HG02973 (cell line): ENCODE measurements around the gene TACO1.

Source experiments
- ATAC-seq: cut with Tn5 transposase; IDR thresholded peaks from one replicate; pipeline ENCODE4 v1.9.1; 2021; ENCODE audit warnings: moderate library complexity; ENCODE audit not compliant: unreplicated experiment

The TACO1 gene

DNA sequence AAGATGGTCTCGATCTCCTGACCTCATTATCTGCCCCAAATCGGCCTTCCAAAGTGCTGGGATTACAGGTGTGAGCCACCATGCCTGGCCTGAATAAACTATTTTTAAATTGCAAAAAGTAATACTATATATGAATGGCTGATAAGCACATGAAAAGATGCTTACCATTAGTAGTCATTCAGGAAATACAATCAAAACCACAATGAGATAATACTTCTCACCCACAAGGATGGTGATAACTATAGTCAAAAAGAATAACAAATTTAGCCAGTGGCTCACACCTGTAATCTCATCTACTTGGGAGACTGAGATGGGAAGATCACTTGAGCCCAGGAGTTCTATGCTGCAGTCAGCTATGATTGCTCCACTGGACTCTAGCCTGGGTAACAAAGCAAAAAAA, 2.4 kb upstream of the TACO1 start:
- no peak for ATAC-seq

DNA sequence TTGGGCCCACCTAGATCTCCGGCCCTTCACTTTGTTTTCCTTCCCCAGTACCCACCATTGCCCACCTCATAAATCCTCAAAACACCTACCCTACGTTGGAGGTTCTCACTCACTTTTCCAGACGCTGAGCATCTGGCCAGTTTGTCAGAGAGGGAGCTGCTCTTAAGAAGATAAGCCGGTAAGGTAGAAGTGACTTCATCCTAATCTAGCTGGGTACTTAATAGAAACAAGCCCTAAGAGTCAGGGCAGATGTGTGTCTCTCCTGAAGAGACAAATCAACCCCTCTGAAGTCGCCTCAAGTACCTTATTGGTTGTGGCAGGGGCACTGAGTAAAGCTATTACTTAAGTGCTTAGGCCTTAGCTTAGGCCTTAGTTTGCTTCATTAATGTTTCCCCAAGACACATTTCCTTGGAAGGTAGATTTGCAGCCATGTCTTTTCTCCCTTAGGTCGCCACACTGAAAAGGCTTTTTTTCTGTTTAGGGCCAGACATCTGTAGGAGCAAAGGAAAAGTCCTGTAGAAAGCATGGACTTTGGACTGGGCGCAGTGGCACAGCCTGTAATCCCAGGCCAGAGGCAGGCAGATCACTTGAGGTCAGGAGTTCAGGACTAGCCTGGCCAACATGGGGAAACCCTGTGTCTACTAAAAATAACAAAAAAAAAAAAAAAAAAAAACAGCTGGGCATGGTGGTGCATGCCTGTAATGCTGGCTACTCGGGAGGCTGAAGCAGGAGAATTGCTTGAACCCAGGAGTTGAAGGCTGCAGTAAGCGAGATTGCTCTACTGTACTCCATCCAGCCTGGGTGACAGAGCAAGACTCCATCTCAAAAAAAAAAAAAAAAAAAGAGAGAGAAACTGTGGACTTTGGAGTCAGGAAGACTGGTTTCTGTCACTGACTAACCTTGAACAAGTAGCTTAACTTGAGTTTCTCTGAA, 1.0 kb downstream of the TACO1 start:
- no peak for ATAC-seq

DNA sequence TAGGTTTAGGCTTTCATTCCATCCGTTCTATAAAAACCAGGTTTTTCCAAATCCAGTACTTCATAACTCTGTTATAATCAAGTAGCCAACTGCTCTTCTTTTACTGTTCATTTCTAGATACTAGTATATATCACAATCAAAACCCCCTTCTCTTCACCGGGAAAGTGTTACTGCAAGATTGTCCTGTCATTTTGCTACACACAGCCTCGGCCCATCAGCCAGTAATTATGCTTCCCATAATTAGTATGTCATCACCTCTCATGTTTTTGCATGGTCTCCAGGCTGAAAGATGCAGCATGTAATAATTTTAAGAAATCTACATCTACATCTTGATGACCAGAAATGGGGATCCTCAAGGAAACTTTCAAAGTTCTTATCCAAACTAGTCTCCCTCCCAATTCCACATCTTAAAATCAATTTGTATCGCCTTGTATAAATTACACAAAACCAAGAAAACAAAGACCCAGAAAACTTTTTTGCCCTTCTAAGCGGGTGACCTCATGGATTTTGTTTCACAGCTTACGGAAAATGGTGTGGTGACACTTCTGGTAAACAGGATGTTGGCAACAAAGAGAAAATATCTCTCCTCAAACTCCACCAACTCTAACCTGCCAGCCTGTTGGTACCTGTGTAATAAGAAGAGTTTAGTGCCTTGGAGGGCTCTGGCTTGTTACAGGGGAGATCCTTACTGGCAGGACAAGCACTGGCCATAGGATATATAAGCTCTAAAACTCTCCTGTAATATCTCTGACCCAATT, 9.3 kb downstream of the TACO1 start:
- no peak for ATAC-seq

DNA sequence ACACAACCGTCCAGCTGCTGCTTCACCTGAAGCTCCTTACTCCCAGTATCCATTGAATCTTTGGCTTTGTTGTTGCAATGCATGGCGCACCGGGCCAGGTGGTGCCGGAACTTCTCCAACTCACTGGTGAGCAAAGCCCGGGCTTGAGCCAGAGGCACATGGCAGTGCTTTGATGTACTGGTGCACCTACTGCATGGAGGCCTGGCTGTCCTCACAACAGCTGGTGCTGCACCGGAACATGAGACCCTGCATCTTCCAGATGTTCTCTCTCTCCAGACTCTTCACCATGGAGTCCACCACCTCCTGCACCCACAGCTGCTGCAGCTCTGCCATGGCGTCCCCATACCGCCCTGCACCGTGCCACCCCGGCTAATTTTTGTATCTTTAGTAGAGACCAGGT, 10.2 kb downstream of the TACO1 start:
- ATAC-seq: no peak

DNA sequence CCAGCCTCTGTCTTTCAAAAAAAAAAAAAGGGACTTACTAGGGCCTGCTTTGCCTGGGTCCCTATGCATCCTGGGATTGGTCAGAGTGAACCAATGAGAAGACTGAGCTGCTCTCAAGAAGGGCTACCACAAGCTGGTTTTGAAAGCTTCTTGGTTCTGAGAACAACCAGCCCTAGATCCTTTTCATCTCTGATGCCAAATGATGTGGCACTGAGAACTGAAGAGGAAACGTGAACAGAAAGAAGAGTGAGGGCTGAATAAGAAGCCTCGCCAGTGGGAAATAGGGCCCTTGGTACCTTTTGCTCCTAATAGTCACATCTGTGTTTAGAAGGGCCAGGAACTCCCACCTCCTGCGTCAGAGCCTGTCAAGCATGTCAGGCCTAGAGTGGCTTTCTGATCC, 10.7 kb downstream of the TACO1 start:
- ATAC-seq: no peak

DNA sequence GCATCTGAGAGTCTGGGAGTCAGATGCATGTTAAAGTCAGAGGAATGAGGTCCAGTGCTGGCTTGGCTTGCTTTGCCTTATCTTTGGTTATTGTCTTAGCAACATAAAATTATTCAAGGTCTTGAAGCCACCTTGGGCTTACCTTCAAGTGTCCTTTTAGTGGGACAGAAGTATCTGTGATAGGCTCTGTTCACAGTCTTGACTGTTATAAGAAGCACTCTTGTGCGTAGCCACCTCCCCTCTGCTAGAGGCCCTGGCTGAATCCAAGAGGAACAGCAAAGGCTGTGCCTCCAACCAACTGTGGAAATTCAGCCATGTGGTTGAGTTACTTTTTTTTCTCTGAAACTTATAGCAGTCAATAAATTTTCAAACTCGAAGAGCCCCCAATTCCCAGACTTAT, 13.0 kb downstream of the TACO1 start:
- ATAC-seq: no peak

DNA sequence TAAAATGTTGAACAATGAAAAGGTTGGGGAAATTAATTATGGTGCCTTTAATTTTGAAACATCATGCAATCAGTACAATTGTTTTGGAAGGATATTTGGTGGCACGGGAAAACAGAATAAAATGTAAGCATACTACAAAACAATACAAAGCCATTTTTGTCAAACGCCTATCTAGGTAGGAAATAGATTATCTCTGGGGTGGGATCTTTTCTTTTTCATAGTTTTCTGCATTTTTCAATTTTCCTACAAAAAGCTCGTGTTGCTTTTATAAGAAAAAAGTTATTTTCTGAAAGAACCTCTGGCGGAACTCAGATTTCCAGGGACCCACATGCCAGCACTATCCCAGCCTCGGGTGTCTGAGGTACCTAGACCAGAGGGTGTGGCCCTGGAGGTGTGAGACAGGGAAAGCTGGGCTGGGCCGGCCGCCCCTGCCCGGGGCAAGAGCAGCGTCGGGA, 20.6 kb downstream of the TACO1 start:
- ATAC-seq: no peak

DNA sequence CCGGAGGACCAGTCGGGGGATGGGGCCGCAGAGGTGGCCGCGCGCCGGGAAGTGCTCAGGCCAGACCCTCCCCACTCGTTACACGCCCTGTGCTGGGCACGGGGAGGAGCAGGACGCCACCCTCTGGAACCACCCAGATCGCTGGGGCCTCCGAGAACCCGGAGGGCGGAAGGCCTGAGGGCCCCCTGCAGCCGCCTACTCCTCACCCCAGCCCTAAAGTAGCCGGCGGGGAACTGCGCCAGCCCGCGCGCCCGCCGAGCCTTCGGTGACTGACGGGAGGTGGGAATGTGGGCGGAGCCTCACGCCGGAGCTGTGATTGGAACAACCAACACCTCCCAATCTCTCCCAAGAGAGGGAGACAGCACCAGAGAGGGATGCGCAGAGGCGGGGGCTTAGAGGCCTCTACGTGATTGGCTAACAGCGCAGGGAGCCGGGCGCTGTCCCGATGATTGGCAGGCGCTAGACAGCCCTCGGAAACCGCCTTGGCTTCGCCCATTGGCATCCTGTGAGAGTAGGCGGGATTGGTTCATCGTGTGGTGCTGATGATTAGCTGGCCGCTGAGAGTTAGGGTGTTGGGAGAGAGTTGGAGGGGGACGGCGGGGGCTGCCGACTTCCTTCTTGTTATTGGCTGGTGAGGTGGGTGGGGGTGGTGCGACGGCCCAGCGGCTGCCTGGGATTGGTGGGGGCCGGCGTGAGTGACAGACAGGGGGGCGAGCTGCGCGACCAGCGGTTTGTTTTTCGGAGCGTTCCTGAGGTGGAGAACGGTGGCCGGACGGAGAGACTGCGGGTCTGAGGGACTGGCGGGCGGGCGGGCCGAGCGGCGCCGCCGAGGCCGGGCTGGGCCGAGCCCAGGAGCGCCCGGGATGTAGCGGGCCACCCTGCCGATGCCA, 21.2 kb downstream of the TACO1 start, which contains the start of gene MAP3K3:
MAP3K3 (plus strand) TSS at position 734 of the 890 bp plus-strand sequence. CDS start 343 bp downstream, outside the sequence.
- peak; percentile 89 for ATAC-seq

DNA sequence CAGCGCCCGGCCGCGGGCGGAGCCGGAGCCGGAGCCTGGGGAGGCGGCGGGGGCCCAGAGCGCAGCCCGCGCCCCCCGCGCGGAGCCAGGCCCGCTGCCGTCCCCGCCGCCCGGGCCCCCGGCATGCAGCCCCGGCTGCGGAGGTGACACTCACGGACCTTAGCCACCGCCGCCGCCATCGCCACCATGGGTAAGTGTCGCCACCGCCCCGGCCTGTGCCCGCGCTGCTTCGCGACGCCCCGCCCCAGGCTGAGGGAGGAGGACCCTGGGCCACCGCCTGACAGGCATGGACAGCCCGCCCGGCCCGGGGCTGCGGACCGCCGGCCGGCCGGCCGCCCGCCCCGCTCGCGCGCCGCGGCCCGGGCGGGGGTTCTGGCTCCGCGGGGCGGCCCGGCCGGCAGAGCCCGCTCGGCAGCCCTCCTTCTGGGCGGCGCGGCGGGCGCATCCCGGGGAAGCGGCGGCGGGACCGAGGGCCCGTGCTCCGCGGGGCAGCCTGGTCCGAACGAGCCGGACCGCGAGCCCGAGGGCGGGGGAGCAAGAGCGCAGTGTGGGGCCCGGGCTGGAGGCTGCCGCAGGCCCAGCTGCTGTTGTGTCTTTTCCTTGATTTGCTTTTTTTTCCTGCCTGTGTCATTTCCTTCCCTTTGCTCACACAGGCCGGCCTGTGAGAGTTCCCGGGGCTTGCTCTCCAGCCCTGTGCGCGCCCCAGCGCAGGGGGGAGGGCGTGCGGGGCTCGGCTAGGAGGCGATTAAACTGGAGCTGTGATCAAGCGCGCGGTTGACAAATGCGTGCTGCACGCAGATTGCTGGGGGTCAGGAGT, 22.1 kb downstream of the TACO1 start:
- ATAC-seq: peak; percentile 15

DNA sequence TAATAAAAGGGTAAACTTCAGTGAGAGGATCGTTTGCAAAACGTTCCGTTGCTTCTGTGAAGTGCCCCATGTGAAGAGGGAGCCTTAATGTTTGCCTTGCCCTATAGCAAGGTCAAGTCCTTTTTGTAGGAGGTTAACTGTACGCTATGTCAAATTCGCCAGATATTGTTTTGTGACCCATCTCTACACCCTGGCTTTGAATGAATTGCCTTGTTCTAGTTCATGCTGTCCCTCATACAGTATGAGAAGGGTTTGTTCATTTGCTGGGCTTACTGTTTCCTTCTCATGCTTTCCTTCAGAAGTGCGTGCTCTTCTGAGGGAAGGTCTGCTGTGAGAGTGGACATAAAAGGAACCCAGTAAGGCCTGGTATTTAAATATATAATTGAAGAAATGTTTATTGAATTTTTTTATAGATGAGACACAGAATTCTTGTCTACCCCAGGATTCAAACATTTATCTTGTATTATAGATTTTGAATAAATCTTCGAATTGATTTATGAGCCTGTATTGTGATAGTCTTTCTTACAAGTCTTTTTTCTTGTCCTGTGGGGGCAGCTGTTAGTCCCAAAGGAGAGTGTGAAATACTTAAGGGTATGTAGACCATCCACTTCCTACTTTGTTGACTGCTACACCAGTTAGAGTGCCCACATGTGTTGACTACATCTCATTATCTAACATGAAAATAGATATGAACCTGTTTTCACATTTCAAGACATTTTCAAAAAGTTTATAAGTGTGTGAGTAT, 23.3 kb downstream of the TACO1 start:
- ATAC-seq: no peak

DNA sequence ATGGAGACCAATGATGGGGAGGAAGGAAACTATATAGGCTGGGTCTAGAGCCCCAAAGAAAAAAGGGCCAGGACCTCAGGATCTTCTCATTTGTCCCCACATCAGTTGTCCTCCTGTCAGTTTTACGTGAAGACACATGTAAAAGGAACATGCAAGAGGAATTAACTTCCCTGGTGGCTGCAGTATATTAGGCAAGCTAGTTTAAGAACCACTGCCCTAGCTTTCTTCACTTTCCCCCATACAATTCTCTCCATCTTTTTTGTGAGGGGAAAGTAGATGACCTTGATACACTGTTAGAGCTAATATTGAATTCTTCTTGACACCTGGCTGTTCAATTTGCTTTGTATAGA, 23.8 kb downstream of the TACO1 start:
- ATAC-seq: no peak

DNA sequence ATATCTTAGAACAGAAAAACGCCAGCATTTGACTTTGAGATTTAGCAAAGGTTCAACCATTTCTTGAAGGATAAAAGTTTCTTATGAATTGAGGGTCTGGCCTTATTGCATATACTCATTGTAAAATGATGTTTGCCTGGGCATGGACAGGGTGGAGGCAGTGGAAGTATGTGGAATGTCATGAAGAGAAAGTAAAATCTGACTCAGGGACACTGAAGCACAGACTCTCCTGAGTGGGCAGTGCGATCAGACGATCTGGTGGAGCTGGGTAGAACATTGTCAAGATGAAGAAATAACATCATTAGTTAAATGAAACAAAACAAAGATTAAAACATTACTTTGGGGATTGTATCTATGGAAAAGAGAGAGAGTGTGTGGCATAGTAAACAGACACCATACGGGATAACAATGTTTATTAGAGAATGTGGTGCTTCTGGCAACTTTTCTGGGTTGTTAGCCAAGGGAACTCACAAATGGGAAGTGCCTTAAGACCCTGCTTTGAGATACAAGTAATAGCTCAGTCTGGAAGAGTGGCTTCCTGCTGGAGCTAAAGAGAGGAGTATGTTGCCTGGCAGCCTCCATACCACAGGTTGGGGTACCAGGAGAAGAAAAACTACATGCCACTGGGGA, 26.0 kb downstream of the TACO1 start:
- no peak for ATAC-seq

DNA sequence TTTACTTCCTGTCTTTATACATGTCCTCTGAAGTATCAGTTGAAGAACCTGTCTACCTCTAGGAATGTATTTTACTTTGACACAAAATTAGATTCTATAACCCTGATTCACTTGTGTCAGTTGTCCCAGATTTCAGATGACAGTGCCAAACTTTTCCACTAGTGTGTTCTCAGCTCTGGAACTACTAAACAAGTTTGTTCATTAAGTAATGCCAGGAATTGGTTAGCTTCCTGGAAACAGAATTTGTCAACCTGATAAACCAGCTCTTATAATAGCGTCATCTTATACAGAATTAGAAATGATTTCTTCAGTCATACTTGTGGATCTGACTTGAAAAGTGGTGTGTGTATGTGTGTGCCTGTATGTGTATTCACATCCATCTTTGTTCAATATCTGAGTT, 28.9 kb downstream of the TACO1 start:
- no peak for ATAC-seq

DNA sequence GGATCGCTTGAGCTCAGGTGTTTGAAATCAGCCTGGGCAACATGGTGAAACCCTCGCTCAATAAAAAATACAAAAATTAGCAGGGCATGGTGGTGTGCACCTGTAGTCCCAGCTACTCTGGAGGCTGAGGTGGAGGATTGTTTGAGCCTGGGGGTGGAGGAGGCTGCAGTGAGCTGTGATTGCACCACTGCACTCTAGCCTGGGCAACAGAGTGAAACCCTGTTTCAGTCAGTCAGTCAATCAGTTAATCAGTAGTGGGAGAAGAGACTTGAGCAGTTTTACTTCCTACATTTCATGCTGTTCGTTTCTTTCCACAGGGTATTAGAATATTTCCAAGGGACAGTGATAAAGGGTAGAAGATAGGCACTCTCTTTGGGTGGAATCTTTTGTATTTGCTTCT, 30.4 kb downstream of the TACO1 start:
- ATAC-seq: no peak

DNA sequence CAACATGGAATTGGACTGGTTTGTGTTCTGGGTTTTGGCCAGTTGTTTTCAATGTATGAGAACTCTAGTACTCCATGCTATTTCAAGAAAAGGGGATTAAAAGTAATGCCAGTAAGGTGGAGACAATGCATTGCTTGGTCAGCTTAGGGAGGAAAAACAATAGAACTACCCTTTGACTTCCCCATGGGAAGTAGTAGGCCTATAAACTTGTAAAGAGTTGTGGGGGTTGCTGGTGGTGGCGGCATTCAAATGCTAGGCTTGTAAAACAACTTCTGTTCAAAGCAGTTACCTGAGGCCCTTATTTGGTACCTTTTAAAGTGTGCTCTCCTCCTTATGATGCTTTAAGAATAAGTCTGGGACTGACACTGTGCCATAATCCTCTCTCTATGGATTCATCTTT, 30.9 kb downstream of the TACO1 start:
- no peak for ATAC-seq

DNA sequence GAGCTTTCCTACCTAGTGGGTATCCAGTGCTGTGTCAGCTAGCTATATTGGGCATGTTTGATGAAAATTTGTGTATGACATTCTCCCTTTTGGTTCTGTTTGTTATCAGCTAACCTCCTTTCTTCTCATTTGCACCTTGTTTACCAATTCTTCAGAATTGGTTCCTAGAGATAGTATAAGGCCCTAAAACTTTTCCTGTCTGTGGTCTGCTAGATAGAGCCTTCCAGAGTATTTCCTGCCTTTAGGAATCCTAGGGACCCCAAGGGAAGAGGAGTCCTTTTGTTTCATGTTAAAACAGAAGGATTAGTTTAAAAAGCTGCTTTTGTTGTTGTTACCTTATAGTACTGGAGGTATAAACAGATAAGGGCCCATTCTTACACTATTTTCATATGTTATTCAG, 33.0 kb downstream of the TACO1 start:
- no peak for ATAC-seq

DNA sequence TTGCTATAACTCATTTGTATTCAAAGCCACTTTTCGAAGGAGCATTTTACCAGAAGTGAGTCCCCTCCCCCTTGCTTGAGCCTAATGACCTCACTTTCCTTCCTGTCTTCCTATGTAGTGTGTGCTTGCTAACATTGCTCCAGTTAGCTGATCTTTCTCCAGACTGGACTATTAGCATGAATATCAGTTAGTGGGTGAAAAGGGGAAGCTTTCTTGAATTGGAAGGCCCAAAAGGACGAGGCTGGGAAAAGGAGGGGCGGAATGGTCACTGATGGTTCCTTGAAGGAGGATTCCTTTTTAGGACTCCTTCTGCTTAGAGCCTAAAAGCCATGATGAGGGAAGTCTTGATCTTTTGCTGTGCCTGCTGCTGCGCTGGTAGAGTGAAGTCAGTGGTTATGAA, 33.5 kb downstream of the TACO1 start:
- no peak for ATAC-seq

DNA sequence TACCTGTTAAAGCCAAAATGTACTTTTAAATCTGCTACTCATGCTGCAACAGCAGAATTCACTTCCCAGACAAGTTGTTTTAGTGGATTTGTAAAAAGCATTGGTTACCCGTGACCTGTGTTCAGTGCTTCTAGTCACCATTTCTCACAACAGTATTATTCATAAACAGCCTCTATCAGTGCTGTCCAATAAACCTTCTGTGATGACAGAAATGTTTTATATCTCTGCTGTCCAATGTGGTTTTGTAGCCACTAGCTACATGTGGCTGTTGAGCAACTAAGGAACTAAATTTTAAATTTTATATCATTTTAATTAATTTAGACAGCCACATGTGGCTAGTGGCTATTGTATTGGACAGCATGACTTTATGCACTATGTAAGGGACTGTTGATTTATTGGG, 34.1 kb downstream of the TACO1 start:
- no peak for ATAC-seq

DNA sequence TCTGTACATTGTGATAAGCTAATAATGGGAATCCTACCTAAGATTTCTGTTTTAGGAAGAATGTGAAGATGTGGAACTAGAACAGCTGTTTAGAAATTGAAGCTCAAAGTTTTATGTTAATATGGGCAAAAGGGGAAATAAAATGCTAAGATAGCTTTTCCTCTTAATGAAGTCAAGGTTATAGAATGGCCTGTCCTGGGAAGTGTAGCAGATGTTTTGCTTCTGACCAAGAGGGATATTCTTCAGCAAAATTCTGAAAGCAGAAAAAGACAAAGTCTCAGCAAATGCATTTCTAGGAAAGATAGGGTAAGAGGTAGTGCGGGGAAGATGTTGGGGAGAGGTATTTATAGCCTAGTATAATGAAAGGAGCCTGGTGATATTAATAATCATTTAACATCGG, 34.6 kb downstream of the TACO1 start:
- ATAC-seq: no peak
